ACHN (cell line): ENCODE results near the gene CENPX.

Source experiments
- DNase-seq: peaks from one replicate; pipeline ENCODE4 v3.0.0-alpha.2; 2015
- in situ Hi-C: cut with HindIII; loops from 2 replicates; pipeline ENCODE4 v1.10.0; 2017; ENCODE audit warnings: low sequenced_read_pairs, low pct_ligation_motif_present, low pct_unique_long_range_greater_than_20kb

The CENPX gene

DNA sequence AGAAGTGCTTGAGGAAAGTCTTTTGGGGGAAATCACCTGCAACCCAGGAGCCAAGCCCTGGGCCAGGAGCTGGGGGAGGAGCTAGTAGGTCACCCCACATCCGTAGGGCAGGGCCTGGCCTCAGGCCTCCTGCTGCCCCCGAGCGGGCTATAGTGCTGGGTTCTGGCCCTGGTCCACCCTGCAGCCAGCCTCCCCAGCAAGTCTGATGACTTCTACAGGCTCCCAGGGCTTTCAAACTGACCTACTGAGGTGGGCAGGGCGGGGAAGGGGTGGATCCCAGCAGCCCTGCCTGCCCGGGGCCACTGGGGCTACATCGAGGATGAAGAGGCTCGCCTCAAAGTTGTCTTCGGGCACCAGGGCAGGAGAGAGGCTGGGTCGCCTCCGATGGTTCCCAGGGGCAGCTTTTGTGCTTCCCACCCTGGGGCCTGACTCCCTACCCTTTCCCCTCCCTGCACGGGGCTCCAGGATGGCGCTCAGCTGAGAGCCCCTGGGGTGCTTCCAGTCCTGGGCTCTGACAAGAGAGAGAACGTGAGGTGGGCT is 5.0 kb downstream of the CENPX start:
- in situ Hi-C loops, result no loop called here
- DNase-seq, result no peak

DNA sequence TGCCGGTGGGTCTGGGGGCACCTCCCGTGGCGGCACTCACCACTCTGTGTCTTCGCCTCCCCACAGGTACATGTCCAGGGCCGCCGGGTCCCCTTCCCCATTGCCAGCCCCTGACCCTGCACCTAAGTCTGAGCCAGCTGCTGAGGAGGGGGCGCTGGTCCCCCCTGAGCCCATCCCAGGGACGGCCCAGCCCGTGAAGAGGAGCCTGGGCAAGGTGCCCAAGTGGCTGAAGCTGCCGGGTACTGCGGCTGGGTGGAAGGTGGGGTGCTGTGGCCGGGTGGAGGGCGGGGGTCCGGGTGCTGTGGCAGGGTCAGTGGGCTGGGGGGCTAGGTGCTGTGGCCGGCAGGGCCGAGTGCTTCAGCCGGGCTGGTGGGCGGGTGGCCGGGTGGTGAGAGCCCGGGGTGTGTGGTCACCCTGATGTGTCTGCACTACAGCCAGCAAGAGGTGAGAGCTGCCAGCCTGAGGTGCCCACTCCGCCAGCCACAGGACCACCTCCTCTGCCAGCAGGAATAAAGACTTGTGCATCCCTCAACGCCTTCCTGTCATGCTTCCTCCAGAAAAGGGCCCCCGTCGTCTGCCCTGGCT is 5.7 kb downstream of the CENPX start:
- in situ Hi-C loops, result no loop called here

DNA sequence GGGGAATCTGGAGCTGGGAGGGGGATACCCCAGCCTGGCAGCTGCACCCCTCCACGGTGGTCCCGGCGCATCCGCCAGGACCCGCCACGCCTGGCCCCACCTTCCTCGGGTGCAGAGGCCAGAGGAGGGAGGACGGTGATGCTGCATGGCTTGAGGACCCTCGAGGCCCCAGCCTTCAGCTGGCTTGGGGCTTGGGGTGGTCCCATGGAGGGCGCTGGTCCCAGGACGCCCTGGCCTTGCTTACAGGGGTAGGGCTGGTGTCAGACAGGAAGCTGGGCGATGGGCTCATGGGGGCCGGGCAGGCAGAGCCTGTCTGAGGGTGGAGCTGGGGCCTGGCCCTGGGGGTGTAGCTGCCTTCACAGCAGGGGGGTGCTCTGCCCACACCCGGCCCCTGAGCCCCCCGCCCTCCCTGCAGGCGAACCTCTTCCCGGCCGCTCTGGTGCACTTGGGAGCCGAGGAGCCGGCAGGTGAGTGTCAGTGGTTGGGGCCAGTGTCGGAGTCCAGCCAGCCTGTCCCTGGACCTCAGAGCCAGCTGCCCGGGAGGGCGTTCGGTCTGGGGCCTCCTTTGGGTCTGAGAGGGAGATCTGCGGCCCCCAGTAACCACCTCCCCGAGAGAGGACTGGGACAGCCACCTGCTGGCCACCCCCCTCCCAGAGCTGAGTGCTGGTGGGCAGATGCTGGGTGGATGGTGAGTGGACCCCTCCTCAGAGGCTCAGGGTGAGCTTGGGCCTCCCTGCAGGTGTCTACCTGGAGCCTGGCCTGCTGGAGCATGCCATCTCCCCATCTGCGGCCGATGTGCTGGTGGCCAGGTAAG is 6.4 kb downstream of the CENPX start:
- in situ Hi-C loops, result no loop called here
- DNase-seq, result no peak

More for the DNA sequence above, 5.7 kb downstream of the CENPX start:
- no peak for DNase-seq

DNA sequence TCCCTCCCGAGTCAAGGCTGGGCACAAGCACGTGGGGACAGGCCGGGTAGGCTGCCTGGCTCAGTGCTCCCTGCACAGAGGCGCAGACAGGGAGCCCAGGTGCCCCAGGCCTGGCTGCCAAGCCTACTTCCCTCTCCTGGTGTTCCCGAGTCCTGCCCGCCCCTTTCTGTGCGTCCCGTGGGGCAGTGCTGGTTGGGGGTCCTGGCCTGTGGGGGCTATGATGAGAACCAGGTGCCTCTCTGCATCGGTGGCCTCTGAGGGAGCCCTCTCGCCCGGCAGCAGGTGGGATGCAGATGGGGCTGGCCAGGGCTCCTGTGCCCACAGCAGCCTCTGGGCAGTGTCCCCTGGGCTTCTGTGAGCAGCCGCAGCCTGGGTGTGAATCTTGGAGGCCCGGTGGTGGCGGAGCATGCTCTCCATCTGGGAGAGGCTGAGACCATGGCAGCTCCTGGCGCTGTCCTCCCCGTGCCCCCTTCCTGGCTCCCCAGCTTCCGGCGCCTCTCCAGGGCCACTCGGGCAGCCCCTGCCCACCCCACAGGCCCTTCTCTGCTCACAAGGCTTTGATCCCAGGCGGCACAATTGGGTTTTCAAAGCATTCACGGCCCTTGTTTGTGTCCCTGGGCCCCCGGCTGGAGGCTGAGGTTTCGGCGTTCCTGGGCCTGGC is 7.2 kb downstream of the CENPX start:
- DNase-seq, result no peak
- in situ Hi-C loops, result no loop called here

DNA sequence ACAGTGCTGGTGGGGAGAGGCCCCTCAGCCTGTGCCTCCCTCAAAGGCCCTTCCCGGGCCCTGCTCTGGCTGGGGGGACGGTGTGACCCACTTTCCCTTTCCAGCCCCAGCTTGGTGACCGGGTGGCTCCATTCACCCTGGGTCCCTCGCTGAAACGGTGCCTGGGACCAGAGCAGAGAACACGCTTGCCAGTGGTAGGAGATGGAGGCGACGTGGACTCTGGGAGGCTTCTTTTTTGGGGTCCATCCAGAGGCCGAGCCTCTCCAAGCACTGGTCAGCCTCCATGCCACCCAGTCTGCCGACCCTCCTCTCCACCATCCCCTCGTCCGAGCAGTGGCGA is 7.7 kb downstream of the CENPX start:
- in situ Hi-C loops, result no loop called here
- no peak for DNase-seq

DNA sequence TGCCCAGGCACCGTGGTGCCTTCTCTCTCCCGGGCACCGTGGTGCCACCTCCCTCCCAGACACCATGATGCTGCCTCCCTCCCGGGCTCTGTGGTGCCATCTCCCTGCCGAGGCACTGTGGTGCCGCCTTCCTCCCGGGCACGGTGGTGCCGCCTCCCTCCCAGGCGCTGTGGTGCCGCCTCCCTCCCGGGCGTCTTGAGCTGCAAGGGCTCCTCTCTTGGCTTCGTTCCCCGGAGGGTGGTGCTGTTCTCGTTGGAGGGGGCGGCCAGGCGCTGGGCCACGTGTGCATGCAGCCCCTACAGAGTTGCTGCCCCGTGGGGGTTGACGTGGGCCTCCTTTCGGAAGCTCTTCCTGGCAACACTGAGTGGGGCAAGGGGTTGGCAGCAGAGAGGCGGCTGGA is 8.2 kb downstream of the CENPX start:
- in situ Hi-C loops, result no loop called here
- no peak for DNase-seq

DNA sequence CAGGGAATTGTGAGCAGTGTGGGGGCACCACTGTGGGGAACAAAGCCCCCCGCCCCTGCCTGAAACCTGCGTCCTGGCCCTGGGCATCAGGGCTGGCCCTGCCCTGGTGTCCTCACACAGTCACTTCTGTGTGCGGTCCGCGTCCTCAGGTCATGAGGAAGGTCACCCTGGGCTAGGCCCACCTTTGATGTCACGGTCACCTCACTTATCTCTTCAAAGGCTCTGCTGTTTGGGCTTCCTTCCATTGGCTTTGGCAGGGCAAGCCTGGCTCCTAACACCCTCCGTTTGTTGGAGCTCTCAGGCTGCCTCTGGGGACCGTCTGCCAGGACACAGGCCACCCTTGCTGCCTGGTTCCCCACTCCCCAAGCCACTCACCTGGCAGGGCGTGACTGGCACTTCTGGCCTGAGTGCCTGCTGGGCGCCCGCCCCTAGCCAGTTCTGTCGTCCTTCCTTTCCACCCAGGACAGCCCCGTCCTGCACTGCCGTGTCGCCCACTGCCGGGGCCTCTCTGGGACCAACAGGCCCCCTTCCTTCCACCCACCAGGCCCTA is 8.8 kb downstream of the CENPX start:
- in situ Hi-C loops, result no loop called here

DNA sequence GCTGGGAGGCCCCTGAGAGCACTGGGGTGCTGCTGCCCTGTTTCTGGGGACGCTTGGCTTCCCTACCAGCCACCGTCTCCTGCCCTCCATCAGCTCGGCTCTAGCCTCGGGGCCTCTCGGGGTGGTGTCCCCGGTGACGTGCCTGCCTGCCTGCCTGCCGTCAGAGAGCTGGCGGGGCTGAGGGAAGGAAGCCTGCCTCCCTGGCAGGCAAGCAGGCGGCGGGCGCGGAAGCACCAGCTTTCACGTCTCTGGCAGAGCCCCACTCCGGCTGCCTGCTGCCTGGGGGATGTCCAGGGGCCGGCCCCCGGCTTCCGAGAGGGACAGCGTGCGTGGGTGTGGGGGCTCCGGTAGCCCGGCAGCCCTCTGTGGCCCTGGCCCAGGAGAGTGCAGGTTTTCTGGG is 9.3 kb downstream of the CENPX start:
- in situ Hi-C loops, result no loop called here
- DNase-seq, result no peak

More for the DNA sequence above, 8.8 kb downstream of the CENPX start:
- no peak for DNase-seq

DNA sequence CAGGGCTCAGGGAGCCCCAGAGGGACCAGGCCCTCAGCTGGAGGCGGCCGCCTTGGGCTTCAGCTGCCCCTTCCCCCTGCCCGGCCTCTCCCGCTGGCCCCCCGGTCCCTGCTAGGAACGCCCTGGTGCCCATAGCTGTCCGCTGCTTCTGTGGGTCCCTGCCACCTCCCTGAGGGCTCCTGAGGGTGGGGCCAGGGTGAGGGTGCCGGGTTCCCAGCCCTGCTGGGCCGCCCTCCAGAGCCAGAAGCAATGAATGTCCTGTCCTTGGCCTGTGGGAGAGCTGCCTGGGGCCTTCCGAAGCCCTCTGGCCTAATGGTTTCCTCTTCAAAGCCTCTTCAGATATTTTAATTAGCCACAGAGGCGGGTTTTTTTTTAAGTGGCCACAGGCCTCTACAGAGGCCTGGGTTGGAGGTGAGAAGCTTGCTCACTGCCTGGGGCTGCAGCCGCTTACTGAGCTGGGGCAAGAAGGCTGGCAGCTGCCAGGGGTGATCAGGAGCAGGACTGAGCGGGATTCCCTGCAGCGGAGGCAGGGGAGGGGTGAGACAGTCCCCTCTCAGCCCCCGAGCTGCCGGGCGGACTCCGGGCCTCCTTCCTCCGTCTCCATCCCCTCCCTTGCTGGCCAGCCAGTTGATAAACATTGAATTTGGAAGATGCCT is 9.9 kb downstream of the CENPX start:
- DNase-seq, result no peak
- in situ Hi-C loops, result no loop called here

DNA sequence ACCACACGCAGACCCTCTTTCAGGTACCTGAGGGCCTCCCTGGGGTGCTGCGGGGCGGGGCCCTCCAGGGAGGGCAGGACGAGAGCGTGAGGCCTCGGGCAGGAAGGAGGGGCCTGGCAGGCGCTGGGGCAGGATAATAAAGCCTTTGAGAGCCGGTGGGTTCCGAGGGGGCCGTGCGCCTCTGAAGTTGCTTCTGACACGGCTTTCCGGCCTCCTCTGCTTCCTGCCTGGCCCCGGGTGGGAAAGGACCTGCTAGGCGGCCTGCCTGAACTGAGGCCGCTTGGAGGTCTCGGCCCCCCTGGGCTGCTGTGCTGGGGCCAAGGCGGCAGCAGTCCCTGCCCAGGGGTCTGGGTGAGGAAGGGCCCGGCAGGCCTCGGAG is 10.4 kb downstream of the CENPX start:
- in situ Hi-C loops, result no loop called here
- DNase-seq, result no peak

DNA sequence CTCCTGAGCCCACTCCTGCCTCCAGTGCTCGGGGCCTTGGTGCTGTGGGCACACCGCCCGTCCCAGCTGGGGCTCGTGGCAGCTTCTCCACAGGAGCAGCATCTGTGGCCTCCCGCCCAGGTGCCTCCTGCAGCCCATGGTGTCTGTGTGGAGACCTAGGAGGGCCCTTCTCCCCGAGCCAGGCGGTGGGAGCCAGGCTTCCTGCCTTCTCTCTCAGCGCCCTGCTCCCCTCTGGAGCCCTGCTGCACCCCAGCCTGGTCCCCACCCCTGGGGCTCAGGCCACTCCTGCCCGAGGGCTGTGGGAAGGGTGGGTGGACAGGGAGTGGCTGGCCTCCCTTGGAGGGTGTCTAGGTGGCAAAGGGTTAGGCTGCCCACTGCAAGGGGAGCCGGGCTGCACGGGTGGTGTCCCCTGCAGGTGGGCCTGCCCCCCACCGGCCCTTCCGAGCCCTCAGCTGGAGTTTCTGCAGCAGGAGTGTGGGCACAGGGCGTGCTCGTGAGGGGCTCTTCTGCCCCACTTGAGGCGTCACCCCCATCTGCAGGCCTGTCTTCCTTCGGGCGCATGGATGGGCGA is 11.0 kb downstream of the CENPX start:
- no peak for DNase-seq
- in situ Hi-C loops, result no loop called here

DNA sequence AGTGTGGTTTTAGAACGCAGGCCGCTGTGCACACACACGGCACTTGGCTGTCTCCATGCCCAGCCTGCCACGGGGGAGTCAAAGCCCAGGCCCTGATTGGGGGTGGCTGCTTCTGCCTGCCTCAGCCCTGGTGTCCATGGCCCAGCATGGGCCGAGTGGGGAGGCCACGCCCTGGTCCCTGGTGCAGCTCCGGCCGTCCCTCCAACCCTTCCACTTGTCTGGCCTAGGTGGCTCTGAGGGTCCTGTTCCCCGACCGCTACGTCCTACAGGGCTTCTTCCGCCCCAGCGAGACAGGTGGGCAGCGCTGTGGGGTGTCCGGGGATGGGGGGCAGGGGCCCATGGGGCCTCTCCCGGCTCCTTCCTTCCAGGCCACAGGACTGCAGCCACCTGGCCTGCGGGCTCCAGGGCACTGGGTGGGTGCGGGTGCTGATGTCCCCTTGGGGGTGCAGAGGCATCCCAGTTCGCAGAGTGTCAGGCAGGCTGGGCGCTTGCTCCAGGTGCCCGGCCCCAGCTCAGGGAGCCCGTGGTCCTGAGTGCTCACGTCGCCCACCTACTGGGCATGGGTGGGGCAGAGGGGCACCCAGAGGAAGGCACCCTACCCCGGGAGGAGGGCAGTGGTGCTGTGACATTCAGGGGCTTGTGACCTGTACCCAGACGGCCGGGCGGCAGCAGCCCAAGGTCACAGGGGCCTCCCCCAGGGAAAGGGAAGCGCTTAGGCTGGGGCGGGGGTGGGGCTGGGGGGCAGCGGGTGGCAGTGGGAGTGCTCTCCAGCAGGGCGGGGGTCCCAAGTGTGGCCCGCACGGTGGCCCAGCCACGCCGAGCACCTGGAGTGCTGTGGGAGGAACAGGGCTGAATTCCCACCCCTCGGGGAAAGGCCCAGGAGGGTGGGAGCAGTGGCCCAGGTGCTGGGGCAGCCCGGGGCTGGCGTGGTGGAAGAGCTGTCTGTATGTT is 11.8 kb downstream of the CENPX start:
- in situ Hi-C loops, result no loop called here
- DNase-seq, result no peak

DNA sequence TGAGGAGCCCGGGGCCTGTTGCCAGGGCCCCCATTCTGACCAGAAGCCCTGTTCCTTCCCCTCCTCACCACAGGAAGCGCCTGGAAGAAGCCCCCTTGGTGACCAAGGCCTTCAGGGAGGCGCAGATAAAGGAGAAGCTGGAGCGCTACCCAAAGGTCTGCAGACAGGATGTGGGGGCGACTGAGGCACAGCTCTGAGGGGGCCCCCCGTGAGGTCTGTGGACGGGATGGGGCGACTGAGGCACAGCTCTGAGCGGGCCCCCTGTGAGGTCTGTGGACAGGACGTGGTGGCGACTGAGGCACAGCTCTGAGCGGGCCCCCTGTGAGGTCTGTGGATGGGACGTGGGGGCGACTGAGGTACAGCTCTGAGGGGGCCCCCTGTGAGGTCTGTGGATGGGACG is 13.3 kb downstream of the CENPX start:
- in situ Hi-C loops, result no loop called here

DNA sequence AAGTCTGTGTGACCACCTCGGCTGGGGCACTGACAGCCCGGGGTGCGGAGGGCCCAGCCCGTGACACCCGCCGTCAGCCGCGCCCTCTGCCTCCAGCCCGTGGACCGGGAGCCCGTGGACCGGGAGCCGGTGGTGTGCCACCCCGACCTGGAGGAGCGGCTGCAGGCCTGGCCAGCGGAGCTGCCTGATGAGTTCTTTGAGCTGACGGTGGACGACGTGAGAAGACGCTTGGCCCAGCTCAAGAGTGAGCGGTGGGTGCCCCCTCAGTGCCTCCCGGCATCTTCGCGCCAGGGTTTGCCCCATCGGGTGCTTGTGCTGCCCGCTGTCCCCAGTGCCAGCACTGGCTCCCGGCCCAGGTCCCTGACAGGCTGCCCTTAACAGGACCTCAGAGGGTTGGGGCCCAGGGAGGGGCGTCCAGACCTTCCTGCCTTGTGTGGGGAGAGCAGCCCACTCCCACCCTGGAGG is 13.7 kb downstream of the CENPX start:
- in situ Hi-C loops, result no loop called here
- DNase-seq, result no peak

More for the DNA sequence above, 13.3 kb downstream of the CENPX start:
- DNase-seq, result no peak

DNA sequence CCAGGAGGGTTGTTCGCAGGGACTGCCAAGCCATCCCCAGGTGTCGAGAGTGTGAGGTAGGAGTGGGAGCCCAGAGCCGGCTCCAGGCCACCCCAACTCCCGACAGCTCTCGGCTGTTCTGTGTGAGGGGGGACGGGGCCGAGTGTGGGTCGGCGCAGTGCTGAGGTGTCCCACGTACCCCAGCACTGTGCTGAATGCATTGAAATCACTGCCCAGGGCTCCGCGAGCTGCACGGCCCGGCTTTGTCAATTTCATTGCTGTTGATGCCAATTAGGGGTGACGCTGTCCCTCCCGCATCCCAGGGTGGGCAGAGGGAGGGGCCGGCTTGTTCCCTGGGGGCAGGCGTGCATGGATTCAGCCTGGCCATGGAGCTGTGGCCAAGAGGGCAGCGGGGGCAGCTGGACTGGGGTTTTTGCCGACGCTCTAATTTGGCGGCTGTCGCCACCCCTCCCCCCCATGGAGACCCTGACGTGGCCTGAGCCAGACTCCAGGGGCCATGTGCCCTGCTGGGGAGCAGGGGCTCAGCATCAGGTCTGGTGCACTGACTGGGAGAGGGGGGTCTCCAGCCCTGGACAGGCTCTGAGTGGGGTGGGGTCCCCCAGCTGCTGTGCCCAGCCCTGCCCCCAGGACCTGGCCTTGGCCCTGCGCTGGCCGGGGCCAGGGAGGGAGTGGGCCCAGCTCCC is 14.3 kb downstream of the CENPX start:
- in situ Hi-C loops, result no loop called here
- DNase-seq, result no peak

DNA sequence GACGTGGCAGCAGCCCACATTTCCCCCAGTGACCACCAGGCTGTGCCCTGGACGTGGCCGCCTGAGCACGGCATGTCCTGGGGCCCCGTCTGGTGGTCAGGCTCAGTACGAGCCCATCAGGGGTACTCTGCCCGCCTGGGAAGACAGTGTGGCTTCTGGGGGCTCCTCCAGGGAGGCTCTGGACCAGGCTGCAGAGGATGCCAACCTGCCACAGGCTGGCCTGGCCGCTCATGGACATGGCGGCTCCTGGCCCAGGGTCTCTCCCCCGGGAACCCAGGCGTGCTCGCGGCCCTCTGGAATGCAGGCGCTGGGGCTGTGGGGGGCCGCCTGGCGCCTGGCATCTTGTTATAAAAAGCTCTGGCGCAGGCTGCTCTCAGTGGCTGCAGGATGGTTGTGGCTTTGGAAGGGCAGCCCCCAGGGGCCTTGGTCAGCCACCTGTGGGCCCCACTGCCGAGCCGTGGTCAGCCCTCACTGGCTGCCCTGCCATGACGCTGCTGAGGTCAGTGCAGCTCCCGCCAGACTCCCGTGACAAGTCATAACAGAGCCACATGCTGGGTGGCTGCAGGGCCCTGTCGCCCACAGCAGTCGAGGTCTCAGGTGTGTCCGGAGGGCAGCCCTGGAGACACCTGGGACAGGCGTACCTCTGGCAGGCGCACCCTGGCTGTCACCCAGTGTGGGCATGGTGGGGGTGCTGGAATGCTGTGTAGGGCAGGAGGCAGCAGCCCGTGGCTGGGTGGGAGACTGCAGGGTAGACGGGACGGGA is 15.0 kb downstream of the CENPX start:
- peak; percentile 37 for DNase-seq
- in situ Hi-C loops, result no loop called here

DNA sequence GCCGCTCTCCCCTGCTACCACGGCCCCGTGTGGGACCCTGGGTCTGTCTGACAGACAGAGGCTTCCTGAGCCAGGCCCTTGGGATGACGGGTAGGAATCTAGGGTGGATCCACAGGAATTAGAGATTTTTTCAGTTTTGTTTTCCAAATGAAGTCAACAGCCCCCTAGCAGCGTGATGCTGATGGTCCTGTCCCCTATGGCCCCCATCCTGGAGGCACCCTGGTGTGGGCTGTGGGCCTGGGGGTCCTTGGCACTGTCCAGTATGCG is 15.5 kb downstream of the CENPX start:
- DNase-seq, result no peak
- in situ Hi-C loops, result no loop called here
